GM19438 (cell line): ENCODE measurements around the gene TSPAN32.

Experiments
- ATAC-seq: cut with Tn5 transposase; IDR thresholded peaks from one replicate; pipeline ENCODE4 v1.9.1; 2021; ENCODE audit warnings: low read depth; ENCODE audit not compliant: unreplicated experiment

TSPAN32 gene

GRCh38 chr11:2301631-2302305 lies at the start of gene TSPAN32, which contains the start of gene C11orf21:
Gene TSPAN32, plus strand, starts transcription at chr11:2302013. Its CDS starts 137 bp downstream, at chr11:2302150.
Gene C11orf21, minus strand, starts transcription at chr11:2301918. Its CDS starts 110 bp downstream, at chr11:2301808.
- peak; percentile 54 for ATAC-seq

- no peak for ATAC-seq
Measured at GRCh38 chr11:2252018-2252417, 49.8 kb upstream of the TSPAN32 start.

DNA sequence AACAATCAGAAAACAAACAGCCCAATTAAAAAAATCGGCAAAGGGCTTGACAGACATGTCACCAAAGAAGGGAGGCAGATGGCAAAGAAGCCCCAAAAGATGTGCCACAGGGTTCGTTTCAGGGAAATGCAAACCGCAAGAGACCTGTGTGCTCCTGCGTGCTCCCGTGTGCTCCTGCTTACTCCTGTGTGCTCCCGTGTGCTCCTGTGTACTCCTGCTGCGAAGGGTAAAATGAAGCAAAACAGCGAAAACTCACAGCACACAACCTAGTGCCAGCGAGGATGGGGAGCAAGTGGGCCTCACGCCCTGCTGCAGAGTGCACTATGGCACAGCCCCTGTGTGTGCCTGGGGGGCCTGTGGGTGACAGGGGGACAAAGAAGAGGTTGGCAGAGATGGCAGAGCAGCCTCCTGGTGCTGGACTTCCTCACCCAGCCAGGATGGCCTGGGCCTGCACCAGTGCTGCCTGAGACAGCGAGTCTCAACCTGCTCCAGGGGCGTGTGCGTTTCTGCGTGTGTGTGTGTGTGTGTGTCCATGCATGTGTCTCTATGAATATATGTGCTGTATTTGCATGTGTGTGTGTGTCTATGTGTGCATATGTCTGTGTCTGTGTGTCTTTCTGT lies 45.4 kb upstream of the TSPAN32 start:
- no peak for ATAC-seq

- no peak for ATAC-seq
Measured at GRCh38 chr11:2256951-2257700, 44.7 kb upstream of the TSPAN32 start.

- no peak for ATAC-seq
Measured at GRCh38 chr11:2258501-2259465, 43.0 kb upstream of the TSPAN32 start.

- ATAC-seq, result no peak
Measured at GRCh38 chr11:2259466-2259830, 42.4 kb upstream of the TSPAN32 start.

DNA sequence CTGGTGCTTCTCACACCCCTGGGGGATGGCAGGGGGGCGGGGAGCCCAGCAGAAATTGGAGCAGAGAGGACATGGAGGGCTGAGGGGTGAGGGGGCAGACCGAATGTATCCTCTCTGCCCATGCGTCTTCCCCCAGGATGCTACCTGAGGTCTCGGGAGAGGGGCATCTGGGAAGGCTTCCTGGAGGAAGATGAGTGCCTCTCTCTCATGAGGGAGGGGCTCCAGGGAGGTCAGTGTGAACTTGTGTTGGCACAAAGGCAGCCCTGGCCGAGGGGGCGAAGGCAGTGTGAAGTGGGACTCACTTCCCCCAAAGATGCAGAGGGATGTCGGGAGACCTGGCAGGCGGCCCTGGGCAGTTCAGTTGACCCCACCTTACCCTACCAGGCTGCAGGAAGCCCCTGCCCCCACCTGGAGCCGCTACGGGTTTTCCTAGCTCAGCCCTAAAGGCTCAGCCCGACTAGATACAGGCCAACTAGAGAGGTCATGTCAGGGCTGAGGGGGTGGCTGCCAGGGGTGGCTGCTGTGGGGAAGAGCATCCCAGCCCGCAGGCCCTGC lies 41.8 kb upstream of the TSPAN32 start:
- no peak for ATAC-seq

GRCh38 chr11:2260491-2261364 lies 41.1 kb upstream of the TSPAN32 start:
- no peak for ATAC-seq

GRCh38 chr11:2261436-2262230 lies 40.2 kb upstream of the TSPAN32 start:
- no peak for ATAC-seq

GRCh38 chr11:2262301-2263070 lies 39.3 kb upstream of the TSPAN32 start:
- ATAC-seq, result no peak

DNA sequence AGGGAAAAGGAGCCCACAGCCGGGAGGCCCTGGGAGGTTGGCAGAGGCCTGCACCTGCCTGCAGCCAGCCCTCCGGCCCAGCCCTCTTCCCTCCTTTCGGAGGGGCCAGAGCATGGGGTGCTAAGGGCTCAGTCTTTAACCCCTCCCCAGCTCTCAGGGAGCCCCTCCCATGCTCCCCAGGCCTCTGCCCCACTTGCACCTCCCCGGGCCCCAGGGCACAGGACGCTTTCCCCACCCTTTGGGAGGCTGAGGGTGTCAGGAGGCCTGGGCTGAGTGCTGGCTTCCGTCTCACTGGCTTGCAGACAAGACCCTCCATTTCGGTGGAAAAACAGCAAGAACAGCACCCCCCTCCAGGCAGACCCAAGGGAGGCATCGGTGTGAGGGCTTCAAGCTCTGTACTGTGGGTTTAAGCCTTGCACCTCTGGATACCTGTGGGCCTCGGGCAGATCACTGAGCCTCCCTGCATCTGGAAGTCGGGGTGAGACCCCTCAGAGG lies 38.7 kb upstream of the TSPAN32 start:
- no peak for ATAC-seq

DNA sequence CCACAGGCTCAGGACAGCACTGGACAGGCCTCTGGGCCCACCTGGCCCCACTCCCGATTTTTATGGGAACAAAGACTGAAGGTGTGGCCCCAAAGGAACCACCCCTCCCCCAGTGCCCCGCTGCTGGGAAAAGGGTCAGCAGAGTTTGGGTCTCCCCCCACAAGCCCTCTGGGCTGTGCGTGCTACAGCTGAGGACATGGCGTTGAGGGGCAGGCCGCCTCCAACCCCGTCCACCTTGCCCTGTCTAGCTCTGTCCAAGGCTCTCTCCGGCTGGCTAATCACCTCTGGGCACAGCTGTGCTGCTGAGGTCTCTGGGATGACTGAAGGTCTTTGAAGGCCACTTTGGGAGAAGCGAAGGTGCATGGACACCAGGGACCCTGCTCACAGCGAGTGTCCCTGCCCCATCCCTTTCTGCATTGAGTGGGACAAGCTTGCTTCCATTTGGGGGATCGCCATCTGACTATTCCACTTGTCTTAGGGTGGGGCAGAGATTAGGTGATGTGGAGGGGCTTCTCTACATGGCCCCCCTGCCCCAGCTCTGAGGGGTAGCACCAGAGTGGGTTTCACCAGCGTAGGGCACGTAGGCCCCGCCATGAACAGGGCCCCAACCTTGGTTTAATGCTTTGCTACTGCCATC lies 38.0 kb upstream of the TSPAN32 start:
- no peak for ATAC-seq

GRCh38 chr11:2264366-2265053 lies 37.3 kb upstream of the TSPAN32 start:
- no peak for ATAC-seq

DNA sequence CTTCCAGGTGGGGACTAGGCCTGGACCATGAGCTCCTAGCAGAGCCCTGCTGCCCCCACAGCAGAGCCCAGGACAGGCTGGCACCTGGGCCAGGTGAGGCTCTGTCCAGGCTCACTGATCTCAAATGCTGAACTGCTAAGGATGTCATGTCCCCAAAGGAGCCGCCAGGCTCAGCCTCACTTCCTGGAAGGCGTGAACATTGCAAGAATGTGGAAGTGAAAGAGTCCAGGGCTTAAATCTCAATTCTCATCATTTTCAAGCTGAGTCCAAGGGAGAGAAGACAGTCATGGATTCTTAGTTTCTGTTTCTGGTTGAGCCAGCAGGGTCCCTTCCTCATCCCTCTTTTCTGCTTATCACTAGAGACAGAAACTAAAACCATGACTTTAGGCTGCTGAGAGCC lies 36.4 kb upstream of the TSPAN32 start:
- ATAC-seq, result no peak

DNA sequence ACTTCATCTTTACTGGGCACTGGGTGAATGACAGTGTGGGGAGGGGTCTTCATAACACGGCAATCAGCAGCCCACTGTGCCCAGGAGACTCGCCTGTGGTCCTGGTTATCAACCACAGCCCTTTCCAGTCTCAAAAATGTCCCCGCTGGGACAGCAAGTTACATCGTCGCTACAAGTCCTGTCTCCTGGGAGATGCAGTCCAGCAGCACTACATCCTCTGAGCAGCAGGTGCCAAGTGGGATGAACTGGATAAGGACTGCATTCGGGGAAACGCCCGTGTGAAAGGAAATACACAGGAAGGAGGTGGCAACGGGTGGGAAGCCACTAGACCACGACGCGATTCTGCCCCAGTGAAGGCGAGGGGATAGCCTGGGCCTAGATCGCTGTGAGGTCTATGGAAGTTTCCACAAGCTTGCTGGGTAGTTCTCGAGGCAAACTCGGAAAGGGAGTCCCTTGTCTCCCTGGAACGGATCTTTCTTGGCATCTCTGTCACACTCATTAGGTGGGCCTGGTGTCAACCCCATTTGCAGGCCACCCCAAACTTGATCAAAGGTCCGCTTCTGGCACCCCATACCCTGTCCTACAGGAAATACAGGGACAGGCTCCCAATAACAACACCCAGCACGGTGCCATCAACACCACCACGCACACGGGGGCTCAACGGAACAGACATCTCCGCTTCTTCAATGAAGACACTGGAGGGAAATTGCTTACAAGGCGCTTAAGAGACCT lies 35.8 kb upstream of the TSPAN32 start:
- no peak for ATAC-seq
